Effector memory CD8-positive, alpha-beta T cell (primary cell): ENCODE results near the gene TSR2.

Experiments
- ATAC-seq: fragments of 150-1000 bp; cut with Tn5 transposase; replicated peaks from 2 replicates; pipeline ENCODE4 v1.10.0; 2021; ENCODE audit warnings: mild to moderate bottlenecking, moderate library complexity
- DNase-seq, 3 experiments: peaks; one replicate each; pipeline ENCODE4 v3.0.0; 2021
- H3K27ac Mint-ChIP-seq, 2 donors: one replicate each; pipeline ENCODE4 v1.8.0; 2022; ENCODE audit warnings: mild to moderate bottlenecking in 2 of 2, mixed read lengths in 2 of 2, moderate library complexity in 2 of 2
- H3K27me3 Mint-ChIP-seq, 2 donors: one replicate each; pipeline ENCODE4 v1.8.0; 2022; ENCODE audit warnings: mixed read lengths in 2 of 2
- H3K36me3 Mint-ChIP-seq: one replicate; pipeline ENCODE4 v1.8.0; 2022; ENCODE audit warnings: mild to moderate bottlenecking, moderate library complexity, mixed read lengths; ENCODE audit not compliant: insufficient read depth
- H3K4me1 Mint-ChIP-seq, 2 donors: one replicate each; pipeline ENCODE4 v1.8.0; 2022; ENCODE audit warnings: low read depth in 2 of 2, mixed read lengths in 2 of 2
- H3K4me3 Mint-ChIP-seq, 2 donors: one replicate each; pipeline ENCODE4 v1.8.0; 2022; ENCODE audit warnings: mild to moderate bottlenecking in 2 of 2, mixed read lengths in 2 of 2, moderate library complexity in 2 of 2
- H3K9me3 Mint-ChIP-seq, 2 donors: one replicate each; pipeline ENCODE4 v1.8.0; 2022; ENCODE audit warnings: mixed read lengths in 2 of 2

Gene TSR2

DNA sequence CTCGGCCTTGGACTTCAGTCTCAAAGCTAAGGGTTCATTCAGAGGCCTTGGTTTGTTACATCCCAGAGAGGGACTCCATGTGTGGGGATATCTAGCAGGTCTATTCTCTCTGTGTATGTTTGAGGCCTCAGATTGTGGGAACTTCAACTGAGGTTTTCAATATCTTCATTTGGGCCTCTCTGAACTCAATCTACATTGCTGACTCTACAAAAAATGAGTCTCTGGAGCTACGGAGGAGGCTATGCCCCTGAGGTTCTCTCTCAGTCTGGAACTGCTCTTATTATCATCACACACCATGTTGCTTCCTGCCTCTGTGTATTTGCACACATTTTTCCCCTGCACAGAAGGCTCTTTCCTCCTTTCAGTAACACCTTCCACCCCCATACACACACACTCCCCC is 5.1 kb upstream of the TSR2 start:
- H3K9me3 Mint-ChIP-seq = no peaks in the 10 kb centered on the region
- H3K36me3 Mint-ChIP-seq = peaks cover 1% of the 10 kb centered on the region
- no peaks in the 10 kb centered on the region for H3K27me3 Mint-ChIP-seq
- peaks cover under 1% of the 10 kb centered on the region in 2 donors for H3K4me1 Mint-ChIP-seq
- ATAC-seq (no peak), DNase-seq (no peak)
- H3K4me3 Mint-ChIP-seq = no peak overlapping the region
- H3K27ac Mint-ChIP-seq = no peak overlapping the region

DNA sequence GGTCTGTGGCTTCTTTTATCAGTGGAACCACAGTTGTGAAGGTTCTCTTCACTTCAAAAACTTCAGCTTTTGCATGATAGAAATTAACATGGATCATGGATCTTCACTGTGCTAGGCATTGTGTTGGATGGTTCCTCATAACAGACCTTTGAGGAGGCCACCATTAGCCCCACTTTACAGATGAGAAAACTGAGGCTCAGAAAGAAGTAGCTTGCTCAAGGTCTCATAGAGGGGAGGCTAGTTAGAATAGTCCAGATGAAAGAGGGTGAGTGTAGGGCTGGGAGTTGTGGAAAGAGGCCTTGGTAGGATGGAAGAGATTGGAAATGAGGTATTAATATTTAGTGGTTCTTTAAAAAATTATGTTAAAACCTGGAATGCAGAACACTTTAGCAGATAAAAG is 2.6 kb downstream of the TSR2 start:
- Mint-ChIP-seq H3K4me3 (no peak overlapping the region), H3K9me3 (no peaks in the 10 kb centered on the region), H3K36me3 (peaks cover 22% of the 10 kb centered on the region), H3K27ac (no peak overlapping the region), H3K27me3 (no peaks in the 10 kb centered on the region), H3K4me1 (peaks cover 25 to 28% of the 10 kb centered on the region in 2 donors)
- ATAC-seq (no peak), DNase-seq (no peak)

DNA sequence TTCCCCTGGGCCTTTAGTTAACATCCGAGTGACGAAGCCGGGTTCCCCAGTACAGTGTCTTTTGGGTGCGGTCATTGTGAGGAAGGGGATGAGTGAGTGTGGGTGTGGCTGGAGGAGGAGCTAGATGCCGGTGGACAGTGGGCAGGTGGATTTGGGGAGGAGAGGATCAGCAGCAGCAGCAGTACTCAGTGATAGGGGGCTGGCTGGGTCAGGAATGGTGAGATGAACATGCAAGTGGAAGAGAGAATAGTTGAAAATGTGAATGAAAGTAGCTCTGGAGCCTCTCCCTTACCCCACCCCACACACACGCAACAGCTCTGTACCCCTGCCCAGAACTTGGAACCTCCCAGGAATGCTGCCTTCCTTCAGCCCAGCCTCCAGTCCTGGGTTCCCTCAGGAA is 4.5 kb downstream of the TSR2 start:
- peaks cover 25 to 28% of the 10 kb centered on the region in 2 donors for H3K4me1 Mint-ChIP-seq
- no peak overlapping the region for H3K4me3 Mint-ChIP-seq
- H3K36me3 Mint-ChIP-seq = peaks cover 22% of the 10 kb centered on the region
- H3K27me3 Mint-ChIP-seq = no peaks in the 10 kb centered on the region
- no peak for DNase-seq
- no peaks in the 10 kb centered on the region for H3K9me3 Mint-ChIP-seq
- no peak for ATAC-seq
- H3K27ac Mint-ChIP-seq = no peak overlapping the region

DNA sequence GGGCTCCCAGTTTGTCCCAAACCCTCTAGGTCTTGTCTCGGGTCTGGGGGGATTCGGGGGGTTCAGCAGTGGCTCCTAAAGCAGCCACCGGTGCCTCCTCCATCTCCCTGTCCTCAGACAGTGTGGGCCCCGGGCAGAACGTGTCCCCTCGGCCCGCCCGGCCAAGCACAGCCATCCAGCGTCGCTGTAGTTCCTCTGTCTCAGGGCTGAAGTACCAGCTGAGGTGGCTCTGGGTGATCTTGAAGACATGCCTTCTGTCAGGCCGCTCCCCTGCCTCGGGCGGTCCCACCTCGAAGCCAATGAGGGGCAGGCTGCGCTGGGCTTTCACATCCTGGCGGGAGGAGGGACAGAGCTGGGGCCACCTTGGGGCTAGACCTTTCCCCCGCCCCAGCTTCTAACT is 5.9 kb downstream of the TSR2 start:
- Mint-ChIP-seq H3K4me3 (no peak overlapping the region), H3K4me1 (peaks cover 23 to 24% of the 10 kb centered on the region in 2 donors), H3K27me3 (no peaks in the 10 kb centered on the region), H3K9me3 (no peaks in the 10 kb centered on the region), H3K27ac (no peak overlapping the region), H3K36me3 (peaks cover 15% of the 10 kb centered on the region)
- ATAC-seq = no peak
- DNase-seq = no peak

DNA sequence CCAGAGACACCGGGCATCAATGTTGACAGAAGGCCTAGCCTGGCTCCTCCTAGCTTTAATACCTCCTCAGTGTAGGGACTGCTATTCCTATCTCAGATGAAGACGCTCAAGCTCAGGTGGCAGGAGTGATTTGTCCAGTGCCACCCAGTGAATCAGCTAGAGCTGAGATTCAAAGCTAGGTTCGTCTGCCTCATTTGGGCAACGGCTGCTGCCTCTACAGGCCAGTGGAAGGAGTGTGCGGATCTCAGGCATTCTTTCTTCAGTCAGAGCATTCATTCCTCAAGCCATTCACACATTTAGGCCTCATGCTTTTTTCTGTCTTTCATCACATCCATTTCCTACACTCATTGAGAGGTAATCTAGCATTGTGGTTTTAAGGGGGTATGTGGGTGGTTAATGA is 7.3 kb downstream of the TSR2 start:
- ATAC-seq = no peak

DNA sequence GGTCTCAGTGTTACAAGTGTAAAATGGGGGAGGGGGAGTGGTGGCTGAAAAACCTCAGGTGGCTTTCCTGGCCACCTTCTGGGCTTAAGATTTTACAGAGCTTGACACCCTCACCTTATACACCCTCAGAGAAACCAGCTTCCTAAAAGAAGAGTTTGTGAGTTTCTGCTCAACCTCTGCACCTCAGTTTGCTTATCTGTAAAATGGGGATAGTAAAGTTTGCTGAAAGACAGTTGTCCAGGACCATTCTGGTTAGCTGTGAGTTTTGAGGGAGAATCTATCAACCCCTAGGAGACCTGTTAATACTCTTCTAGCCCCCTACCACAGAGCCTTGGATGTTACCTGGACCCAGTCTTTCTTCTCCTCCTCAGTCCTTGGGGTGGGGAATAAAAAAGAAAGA is 9.7 kb downstream of the TSR2 start:
- DNase-seq = no peak
- ATAC-seq = no peak
- Mint-ChIP-seq H3K27me3 (no peaks in the 10 kb centered on the region), H3K9me3 (no peaks in the 10 kb centered on the region), H3K36me3 (peaks cover 10% of the 10 kb centered on the region), H3K27ac (peak overlapping the region in 1 of 2 donors; percentile 55), H3K4me1 (peaks cover 0 to 2% of the 10 kb centered on the region in 2 donors), H3K4me3 (no peak overlapping the region)

More for the DNA sequence above, 7.3 kb downstream of the TSR2 start:
- Mint-ChIP-seq H3K9me3 (no peaks in the 10 kb centered on the region), H3K27ac (no peak overlapping the region), H3K36me3 (peaks cover 15% of the 10 kb centered on the region), H3K27me3 (no peaks in the 10 kb centered on the region), H3K4me1 (peaks cover 12 to 13% of the 10 kb centered on the region in 2 donors), H3K4me3 (no peak overlapping the region)
- no peak for DNase-seq

DNA sequence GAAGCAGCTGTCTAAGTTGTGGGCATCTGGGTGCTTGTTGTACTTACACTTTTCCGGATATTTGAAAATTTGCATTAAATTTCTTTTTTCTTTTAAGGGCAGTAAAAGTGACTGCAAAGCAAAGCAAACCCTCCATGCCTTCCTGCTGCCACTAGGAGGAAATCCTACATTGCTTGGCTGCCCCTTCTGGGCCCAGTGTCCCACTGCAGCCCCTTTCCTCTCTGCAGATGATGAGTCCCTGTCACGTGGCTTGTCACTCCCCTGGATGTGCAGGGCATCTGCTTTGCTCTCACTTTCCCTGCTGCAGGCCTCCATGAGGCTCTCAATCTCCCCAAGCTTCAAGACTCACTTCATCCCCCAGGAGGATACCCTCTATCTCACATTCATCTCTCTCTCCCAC is 12.7 kb downstream of the TSR2 start:
- Mint-ChIP-seq H3K36me3 (no peaks in the 10 kb centered on the region), H3K4me1 (peaks cover 0 to 2% of the 10 kb centered on the region in 2 donors), H3K9me3 (no peaks in the 10 kb centered on the region), H3K27me3 (no peaks in the 10 kb centered on the region), H3K27ac (no peak overlapping the region), H3K4me3 (no peak overlapping the region)
- ATAC-seq (no peak), DNase-seq (no peak)

DNA sequence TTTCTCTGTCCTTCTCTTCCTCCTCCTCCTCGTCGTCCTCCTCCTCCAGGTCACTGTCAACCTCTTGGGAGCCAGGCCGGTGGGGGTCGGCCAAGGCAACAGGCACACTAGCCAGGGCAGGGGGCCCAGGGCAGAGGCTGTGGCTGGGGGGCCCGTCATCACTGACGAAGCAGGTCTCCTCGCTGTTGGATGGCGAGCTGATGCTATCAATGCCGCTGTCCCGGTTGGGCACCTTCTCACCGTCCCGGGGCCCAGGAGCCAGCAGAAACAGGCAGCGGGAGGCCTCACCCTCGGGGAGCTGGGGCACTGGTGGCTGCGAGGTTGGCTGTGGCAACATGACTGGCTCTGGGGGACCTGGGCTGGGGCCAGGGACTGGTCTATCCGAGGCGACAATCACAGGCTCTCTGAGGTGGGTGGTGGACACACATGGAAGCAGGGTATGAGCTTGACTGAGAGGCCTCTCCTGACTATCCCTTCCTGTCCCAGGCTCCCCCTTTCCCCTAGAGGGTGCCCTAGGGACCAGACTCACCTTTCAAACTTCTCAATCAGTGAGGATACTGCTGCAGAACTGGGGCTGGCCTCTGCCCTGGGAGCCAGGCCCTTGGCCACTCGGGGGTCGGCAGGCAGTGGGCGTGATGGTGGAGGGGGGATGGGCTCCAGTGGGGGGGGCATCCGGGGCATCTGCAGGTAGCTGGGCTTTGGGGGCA is 30.0 kb downstream of the TSR2 start:
- Mint-ChIP-seq H3K4me1 (no peaks in the 10 kb centered on the region), H3K27me3 (no peaks in the 10 kb centered on the region), H3K4me3 (no peak overlapping the region), H3K9me3 (no peaks in the 10 kb centered on the region), H3K36me3 (no peaks in the 10 kb centered on the region), H3K27ac (no peak overlapping the region)
- ATAC-seq (no peak), DNase-seq (no peak)

DNA sequence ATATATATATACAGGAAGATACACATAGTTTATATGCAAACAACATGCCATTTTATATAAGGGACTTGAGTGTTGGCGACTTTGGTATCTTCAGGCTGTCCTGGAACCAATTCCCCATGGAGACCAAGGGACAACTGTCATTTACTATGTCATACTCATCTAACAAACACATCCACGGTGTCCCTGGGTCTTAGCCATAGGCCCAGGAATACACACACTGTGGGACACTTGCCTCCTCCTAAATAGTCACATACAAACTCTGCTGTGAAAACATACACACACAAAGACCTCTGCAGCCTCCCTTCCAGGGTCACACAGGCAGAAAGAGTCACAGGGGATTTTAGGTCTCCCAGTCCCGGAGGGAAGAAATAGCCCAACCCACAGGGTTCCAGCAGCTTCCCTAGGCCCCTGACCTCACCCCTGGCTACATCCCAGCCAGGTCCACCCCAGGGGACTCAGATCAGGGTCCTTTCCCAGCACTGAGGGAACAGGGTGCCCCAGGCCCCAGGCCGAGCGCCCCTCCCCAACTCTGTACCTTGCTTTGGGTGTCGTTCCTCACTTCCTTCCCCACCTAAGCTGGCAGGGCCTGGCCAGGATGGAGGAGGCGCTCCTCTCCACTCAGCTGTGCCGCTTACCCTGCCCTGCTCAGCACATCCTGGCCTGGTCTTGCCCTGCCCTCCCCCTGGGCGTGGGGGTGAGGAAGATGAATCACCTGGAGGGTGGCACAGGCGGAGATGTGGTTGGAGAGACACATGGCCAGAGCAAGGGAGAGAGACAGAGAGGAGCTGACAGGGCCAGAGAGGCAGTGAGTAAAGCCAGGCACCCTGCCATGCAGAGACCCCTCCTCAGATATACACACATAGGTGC is 34.0 kb downstream of the TSR2 start:
- DNase-seq = no peak
- Mint-ChIP-seq H3K9me3 (no peaks in the 10 kb centered on the region), H3K27me3 (peaks cover 0 to 6% of the 10 kb centered on the region in 2 donors), H3K4me1 (no peaks in the 10 kb centered on the region), H3K27ac (no peak overlapping the region), H3K36me3 (no peaks in the 10 kb centered on the region), H3K4me3 (no peak overlapping the region)
- ATAC-seq = no peak

DNA sequence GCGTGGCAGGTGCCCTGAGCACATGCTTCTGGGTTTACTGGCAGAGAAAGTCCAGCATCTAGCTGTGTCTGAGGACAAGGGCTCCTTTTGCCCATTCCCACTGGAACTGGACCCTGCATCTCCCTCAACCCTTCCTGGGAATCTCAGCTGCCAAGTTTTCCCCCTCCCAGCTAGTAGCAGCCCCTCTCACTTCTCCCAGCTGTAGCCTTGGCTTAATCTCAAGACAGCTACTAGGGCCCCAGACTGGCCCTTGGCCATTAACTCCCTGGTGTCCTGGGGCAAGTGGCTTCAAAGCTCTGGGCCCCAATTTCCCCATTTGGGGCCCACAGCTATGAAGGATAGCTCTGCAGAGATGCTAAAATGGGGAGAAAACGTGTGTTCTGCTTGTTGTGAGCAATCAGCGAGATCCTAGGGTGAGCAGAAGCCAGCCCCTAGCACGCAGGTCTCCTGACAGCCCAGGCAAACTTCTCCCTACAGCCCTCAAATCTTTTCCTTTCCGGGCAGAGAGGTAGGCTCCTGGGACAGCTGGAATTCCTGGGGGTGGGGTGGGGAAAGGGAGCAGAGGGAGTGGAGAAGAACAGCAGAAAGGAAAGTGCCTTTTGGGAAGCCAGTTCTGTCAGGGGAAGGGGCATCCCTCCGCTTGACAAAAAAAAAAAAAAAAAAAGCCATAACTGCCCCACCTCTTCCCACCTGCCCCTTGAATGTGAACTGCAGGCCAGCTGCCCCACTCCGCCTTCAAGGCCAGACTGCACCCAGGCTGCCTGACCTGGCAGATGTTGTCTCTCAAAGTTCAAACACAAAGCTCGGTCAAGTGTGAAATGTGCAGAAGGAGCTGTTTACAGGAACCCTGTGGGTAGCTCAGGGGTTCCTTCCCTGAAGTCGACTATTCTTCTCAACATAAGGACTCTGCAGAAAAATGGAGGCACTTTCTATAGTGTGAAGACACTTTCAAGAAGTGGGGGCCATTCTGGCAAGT is 39.2 kb downstream of the TSR2 start:
- Mint-ChIP-seq H3K9me3 (no peaks in the 10 kb centered on the region), H3K27ac (no peak overlapping the region), H3K4me3 (no peak overlapping the region), H3K4me1 (no peaks in the 10 kb centered on the region), H3K27me3 (peaks cover 0 to 18% of the 10 kb centered on the region in 2 donors), H3K36me3 (no peaks in the 10 kb centered on the region)
- DNase-seq = no peak
- no peak for ATAC-seq

DNA sequence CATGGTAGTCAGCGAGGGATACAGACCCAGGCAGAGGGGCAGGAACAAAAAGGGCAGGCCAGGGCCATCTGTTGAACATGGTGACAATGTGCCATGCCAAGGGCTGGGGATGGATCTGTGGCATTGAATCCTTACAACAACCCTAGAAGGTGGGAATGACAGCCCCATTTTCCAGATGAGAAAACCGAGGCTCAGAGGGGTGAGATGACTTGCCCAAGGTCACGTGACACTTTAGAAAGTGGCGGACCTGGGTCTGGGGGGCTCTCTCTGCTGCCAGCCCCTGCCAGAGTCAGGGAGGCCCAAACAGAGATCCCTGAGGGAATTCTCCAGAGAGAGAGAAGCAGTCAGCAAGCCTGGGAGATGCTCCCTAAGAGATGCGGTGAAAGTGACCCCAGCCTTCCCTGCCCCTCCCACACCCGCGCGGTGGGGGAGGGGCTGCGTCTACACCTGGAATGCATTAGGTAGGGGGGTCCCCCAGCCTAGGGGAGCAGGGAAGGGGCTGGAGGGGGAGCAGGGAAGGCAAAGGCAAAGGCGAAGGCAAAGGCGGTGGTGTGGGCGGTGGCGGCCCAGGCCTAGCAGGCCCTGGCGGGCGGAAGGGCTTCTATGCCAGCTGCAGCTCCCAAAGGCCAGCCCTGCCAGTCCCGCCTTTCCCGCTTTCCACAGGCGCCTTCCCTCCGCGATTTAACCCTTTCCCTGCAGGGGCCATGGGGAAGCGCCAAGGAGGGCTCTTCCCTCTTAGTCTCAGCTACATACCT is 42.8 kb downstream of the TSR2 start:
- DNase-seq = no peak
- no peak for ATAC-seq
- H3K4me1 Mint-ChIP-seq = no peaks in the 10 kb centered on the region
- no peaks in the 10 kb centered on the region for H3K9me3 Mint-ChIP-seq
- H3K4me3 Mint-ChIP-seq = no peak overlapping the region
- peaks cover 0 to 17% of the 10 kb centered on the region in 2 donors for H3K27me3 Mint-ChIP-seq
- no peak overlapping the region for H3K27ac Mint-ChIP-seq
- no peaks in the 10 kb centered on the region for H3K36me3 Mint-ChIP-seq

DNA sequence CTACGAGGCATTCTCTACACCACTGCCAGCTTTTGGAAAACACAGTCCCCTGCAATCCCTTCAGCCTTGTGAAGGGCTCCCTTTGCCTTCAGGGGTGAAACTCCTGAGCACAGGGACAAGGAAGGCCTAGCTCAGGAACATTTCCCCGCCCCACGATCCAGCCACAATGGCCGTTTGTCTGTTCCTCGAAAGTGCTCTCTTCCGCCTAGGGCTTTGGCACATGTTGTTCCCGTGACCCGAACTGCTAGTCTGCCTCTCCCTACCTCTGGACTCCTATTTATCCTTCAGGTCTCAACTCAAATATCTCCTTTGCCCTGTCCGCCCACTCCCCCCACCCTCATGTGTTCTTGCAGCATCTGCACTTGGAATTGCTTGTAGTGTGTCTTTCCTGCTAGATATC is 43.7 kb downstream of the TSR2 start:
- no peaks in the 10 kb centered on the region for H3K36me3 Mint-ChIP-seq

DNA sequence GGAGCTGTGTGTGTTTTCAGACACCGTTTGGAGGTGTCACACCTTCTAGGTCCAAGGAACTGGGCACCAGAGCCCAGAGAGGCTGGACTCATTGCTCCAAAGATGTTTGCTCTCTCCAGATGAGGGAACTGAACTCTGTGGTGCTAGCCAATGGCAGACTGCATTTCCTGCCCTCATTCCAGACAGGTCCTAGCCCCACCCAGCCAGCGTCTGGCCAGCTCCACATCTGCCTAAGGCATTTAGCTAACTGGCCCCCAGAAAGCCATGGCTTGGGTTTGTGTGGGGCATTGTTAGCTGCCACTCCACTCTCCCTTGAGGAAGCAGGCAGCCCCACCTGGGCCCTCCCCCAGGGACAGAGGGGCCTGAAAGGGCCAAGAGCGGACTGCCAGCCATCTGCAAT is 44.5 kb downstream of the TSR2 start:
- H3K27me3 Mint-ChIP-seq = peaks cover 0 to 17% of the 10 kb centered on the region in 2 donors
- H3K27ac Mint-ChIP-seq = no peak overlapping the region
- no peaks in the 10 kb centered on the region for H3K9me3 Mint-ChIP-seq
- ATAC-seq = no peak
- H3K4me1 Mint-ChIP-seq = no peaks in the 10 kb centered on the region
- no peaks in the 10 kb centered on the region for H3K36me3 Mint-ChIP-seq
- H3K4me3 Mint-ChIP-seq = no peak overlapping the region
- DNase-seq = no peak

More for the DNA sequence above, 43.7 kb downstream of the TSR2 start:
- Mint-ChIP-seq H3K4me3 (no peak overlapping the region), H3K9me3 (no peaks in the 10 kb centered on the region), H3K27me3 (peaks cover 0 to 17% of the 10 kb centered on the region in 2 donors), H3K27ac (no peak overlapping the region), H3K4me1 (no peaks in the 10 kb centered on the region)
- no peak for ATAC-seq
- no peak for DNase-seq
